Ovary (tissue), 3 donors: Measurements from ENCODE around the gene POGZ.
"Not testable (repeated sequence)": the region's sequence is repeated elsewhere in the genome, so short reads cannot be mapped to it uniquely, and the experiment has no call there.

Experiments used
- EP300 ChIP-seq: sonication (generic); formaldehyde crosslinking; IDR thresholded peaks from one replicate; pipeline ENCODE4 v1.6.1; 2017; ENCODE audit warnings: antibody characterized with exemption
- POLR2A ChIP-seq: fragments of 450-650 bp; IDR thresholded peaks from one replicate; pipeline ENCODE4 v1.6.1; 2017; ENCODE audit warnings: antibody characterized with exemption, mild to moderate bottlenecking, moderate library complexity
- TF ChIP-seq, protein P1 (sequence below), 3 donors: fragments of 450-650 bp in 2 of 3; fragments of 200-600 bp in 1 of 3; IDR thresholded peaks; one replicate each; pipeline versions ENCODE4 v1.5.1 to v1.8.0; 2016 to 2022; ENCODE audit warnings: antibody characterized with exemption in 3 of 3, mild to moderate bottlenecking in 1 of 3
- donor health status: DM: no; HTN: no; CAD: no.

DNA sequence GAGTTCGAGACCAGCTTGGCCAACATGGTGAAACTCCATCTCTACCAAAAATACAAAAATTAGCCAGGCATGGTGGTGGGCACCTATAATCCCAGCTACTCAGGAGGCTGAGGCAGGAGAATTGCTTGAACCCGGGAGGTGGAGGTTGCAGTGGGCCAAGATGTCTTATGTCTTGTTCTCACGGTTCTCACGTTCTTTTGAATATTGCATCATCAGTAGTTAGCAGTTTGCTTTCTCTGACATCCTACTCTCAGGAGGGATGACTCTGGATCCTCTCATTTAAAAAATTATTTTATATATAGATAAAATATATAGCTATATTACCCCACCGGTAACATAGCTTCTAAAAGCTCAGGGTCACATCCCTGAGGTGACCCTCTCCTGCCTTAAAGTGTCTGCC lies 63.0 kb downstream of the POGZ start:
- TF ChIP-seq, protein P1, sequence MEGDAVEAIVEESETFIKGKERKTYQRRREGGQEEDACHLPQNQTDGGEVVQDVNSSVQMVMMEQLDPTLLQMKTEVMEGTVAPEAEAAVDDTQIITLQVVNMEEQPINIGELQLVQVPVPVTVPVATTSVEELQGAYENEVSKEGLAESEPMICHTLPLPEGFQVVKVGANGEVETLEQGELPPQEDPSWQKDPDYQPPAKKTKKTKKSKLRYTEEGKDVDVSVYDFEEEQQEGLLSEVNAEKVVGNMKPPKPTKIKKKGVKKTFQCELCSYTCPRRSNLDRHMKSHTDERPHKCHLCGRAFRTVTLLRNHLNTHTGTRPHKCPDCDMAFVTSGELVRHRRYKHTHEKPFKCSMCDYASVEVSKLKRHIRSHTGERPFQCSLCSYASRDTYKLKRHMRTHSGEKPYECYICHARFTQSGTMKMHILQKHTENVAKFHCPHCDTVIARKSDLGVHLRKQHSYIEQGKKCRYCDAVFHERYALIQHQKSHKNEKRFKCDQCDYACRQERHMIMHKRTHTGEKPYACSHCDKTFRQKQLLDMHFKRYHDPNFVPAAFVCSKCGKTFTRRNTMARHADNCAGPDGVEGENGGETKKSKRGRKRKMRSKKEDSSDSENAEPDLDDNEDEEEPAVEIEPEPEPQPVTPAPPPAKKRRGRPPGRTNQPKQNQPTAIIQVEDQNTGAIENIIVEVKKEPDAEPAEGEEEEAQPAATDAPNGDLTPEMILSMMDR (IDR thresholded peaks at IDR 0.05): not testable (repeated sequence)
- TF ChIP-seq POLR2A, EP300: not testable (repeated sequence)
